ENCODE results near the gene F11.

GRCh38 chr4:186304866-186305505 is 39.0 kb downstream of the F11 start:
- TF ChIP-seq CTCF (IDR thresholded peaks at IDR 0.05 in 8 of 11, conservative IDR thresholded peaks at IDR 0.05 in 3 of 11) (no peak), POLR2AphosphoS5 (IDR thresholded peaks at IDR 0.05) (no peak), POLR2A (IDR thresholded peaks at IDR 0.05) (no peak)
